ENCODE data around the gene KLHL26. TPM values are rescaled to one million over a fixed set of nuclear protein-coding genes. Genes with fewer than 3 reads are reported as not detected.

Gene KLHL26
- total and polyA plus RNA-seq, 2 of the 13 experiments (the other 11 are each of a cell fraction or from before 2014, with no cell fraction given): 1.5 to 1.7 TPM

DNA sequence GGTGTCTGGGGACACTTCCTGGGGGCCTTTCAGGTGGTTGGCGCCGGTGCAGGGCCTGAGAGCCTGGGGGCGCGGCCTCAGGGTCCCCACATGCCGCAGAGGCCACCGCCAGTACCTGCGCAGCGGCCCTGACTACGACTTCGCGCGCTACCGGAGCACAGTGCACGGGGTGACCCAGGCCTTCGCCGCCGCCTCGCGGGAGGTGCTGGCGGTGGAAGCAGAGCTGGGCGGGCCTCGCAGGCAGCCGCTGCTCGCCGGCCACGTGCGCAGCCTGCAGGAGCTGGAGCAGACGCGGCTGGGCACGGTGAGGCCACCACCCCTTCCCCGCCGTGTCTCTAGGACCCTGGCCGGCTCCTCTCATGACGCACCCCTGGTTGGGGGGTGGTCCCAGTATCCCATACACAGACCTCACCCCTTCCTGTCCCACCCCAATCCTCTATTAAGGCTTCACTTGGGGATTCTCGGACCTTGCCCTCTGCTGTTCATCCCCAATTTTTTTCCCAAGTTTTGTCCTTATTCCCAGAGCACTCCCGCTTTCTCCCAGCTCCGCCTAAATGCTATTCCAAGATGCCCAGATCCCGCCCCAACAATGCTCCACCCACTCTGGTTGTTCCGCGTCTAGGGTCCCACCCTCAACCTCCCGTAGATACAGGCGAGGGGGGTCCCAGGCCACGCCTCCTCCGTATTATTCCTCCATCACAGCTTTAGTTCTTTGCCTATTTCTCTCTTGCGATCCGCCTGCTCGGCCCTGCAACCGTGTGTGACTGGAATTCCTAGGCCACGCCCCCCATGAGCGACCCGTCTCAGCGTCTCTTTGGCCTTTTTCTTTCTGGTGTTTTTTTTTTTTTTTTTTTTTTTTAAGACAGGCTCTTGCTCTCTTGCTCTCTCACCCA, 47.2 kb upstream of the KLHL26 start (continued):
- 0 out of 2 replicates have a peak, but pooled peaks have one; percentile 16 for TF ChIP-seq NFIB (CRISPR knock-in tag; IDR thresholded peaks at IDR 0.05; ENCODE audit: borderline replicate concordance)
- TF ChIP-seq, protein P1, sequence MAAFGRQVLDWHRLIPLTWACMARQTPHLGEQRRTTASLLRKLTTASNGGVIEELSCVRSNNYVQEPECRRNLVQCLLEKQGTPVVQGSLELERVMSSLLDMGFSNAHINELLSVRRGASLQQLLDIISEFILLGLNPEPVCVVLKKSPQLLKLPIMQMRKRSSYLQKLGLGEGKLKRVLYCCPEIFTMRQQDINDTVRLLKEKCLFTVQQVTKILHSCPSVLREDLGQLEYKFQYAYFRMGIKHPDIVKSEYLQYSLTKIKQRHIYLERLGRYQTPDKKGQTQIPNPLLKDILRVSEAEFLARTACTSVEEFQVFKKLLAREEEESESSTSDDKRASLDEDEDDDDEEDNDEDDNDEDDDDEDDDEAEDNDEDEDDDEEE (CRISPR knock-in tag; IDR thresholded peaks at IDR 0.05): peak; percentile 98
- peak; percentile 18; the same call in 1 of the 2 replicates for TF ChIP-seq ZNF124 (CRISPR knock-in tag; IDR thresholded peaks at IDR 0.05)
- TF ChIP-seq AGO2 (optimal IDR thresholded peaks at IDR 0.05; ENCODE audit: low read depth, low read length): peak; percentile 92
- peak; percentile 45; the same call in 1 of the 2 replicates for TF ChIP-seq KLF15 (CRISPR knock-in tag; IDR thresholded peaks at IDR 0.05; ENCODE audit: borderline replicate concordance)
- TF ChIP-seq ZNF883 (CRISPR knock-in tag; IDR thresholded peaks at IDR 0.05; ENCODE audit: not compliant biosample characterization): peak; percentile 77
- TF ChIP-seq, protein P2, sequence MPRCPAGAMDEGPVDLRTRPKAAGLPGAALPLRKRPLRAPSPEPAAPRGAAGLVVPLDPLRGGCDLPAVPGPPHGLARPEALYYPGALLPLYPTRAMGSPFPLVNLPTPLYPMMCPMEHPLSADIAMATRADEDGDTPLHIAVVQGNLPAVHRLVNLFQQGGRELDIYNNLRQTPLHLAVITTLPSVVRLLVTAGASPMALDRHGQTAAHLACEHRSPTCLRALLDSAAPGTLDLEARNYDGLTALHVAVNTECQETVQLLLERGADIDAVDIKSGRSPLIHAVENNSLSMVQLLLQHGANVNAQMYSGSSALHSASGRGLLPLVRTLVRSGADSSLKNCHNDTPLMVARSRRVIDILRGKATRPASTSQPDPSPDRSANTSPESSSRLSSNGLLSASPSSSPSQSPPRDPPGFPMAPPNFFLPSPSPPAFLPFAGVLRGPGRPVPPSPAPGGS (CRISPR knock-in tag; IDR thresholded peaks at IDR 0.05): peak; percentile 98
- TF ChIP-seq REXO4 (CRISPR knock-in tag; IDR thresholded peaks at IDR 0.05; ENCODE audit: borderline replicate concordance): peak; percentile 99
- TF ChIP-seq JUN (CRISPR knock-in tag; IDR thresholded peaks at IDR 0.05): no peak
- peak; percentile 81; the same call in 1 of the 2 replicates for TF ChIP-seq CAMTA2 (CRISPR knock-in tag; IDR thresholded peaks at IDR 0.05; ENCODE audit: borderline replicate concordance)
- peak; percentile 94 for TF ChIP-seq MXD4 (CRISPR knock-in tag; IDR thresholded peaks at IDR 0.05)
- peak; percentile 66; the same call in 1 of the 2 replicates for TF ChIP-seq ZNF451 (CRISPR knock-in tag; IDR thresholded peaks at IDR 0.05)
- peak; percentile 96 for TF ChIP-seq ZSCAN12 (CRISPR knock-in tag; IDR thresholded peaks at IDR 0.05)
- TF ChIP-seq ISL2 (CRISPR knock-in tag; IDR thresholded peaks at IDR 0.05): peak; percentile 59
- peak; percentile 40; the same call in 1 of the 2 replicates for TF ChIP-seq GFI1 (CRISPR knock-in tag; IDR thresholded peaks at IDR 0.05; ENCODE audit: borderline replicate concordance)
- no peak for TF ChIP-seq ZNF3 (CRISPR knock-in tag; IDR thresholded peaks at IDR 0.05)
- peak; percentile 97 for TF ChIP-seq ZNF772 (CRISPR knock-in tag; IDR thresholded peaks at IDR 0.05)
- TF ChIP-seq ZNF747 (CRISPR knock-in tag; IDR thresholded peaks at IDR 0.05; ENCODE audit: borderline replicate concordance): peak; percentile 85
- TF ChIP-seq, protein P3, sequence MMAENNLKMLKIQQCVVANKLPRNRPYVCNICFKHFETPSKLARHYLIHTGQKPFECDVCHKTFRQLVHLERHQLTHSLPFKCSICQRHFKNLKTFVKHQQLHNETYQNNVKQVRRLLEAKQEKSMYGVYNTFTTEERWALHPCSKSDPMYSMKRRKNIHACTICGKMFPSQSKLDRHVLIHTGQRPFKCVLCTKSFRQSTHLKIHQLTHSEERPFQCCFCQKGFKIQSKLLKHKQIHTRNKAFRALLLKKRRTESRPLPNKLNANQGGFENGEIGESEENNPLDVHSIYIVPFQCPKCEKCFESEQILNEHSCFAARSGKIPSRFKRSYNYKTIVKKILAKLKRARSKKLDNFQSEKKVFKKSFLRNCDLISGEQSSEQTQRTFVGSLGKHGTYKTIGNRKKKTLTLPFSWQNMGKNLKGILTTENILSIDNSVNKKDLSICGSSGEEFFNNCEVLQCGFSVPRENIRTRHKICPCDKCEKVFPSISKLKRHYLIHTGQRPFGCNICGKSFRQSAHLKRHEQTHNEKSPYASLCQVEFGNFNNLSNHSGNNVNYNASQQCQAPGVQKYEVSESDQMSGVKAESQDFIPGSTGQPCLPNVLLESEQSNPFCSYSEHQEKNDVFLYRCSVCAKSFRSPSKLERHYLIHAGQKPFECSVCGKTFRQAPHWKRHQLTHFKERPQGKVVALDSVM (CRISPR knock-in tag; IDR thresholded peaks at IDR 0.05): peak; percentile 24; the same call in 1 of the 2 replicates
- TF ChIP-seq ZNF543 (CRISPR knock-in tag; IDR thresholded peaks at IDR 0.05): peak; percentile 89
- TF ChIP-seq, protein P4, sequence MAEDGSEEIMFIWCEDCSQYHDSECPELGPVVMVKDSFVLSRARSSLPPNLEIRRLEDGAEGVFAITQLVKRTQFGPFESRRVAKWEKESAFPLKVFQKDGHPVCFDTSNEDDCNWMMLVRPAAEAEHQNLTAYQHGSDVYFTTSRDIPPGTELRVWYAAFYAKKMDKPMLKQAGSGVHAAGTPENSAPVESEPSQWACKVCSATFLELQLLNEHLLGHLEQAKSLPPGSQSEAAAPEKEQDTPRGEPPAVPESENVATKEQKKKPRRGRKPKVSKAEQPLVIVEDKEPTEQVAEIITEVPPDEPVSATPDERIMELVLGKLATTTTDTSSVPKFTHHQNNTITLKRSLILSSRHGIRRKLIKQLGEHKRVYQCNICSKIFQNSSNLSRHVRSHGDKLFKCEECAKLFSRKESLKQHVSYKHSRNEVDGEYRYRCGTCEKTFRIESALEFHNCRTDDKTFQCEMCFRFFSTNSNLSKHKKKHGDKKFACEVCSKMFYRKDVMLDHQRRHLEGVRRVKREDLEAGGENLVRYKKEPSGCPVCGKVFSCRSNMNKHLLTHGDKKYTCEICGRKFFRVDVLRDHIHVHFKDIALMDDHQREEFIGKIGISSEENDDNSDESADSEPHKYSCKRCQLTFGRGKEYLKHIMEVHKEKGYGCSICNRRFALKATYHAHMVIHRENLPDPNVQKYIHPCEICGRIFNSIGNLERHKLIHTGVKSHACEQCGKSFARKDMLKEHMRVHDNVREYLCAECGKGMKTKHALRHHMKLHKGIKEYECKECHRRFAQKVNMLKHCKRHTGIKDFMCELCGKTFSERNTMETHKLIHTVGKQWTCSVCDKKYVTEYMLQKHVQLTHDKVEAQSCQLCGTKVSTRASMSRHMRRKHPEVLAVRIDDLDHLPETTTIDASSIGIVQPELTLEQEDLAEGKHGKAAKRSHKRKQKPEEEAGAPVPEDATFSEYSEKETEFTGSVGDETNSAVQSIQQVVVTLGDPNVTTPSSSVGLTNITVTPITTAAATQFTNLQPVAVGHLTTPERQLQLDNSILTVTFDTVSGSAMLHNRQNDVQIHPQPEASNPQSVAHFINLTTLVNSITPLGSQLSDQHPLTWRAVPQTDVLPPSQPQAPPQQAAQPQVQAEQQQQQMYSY (CRISPR knock-in tag; IDR thresholded peaks at IDR 0.05): peak; percentile 75
